HL-60 (cell line): Measurements from ENCODE around the gene MEAK7.
A peak's percentile ranks its signal among the peaks of the same experiment; 100 is the strongest.

Experiments used
- DNase-seq, 2 experiments: peaks; one replicate each; pipeline ENCODE4 v3.0.0-alpha.2; 2010 to 2020; ENCODE audit warnings: low read depth in 1 of 2, low spot score in 1 of 2
- H3K27ac ChIP-seq: fragments of 250-450 bp; sonication (Bioruptor Pico); replicated peaks from 2 replicates; pipeline ENCODE4 v1.5.1; 2020; ENCODE audit warnings: mild to moderate bottlenecking, moderate library complexity
- H3K27me3 ChIP-seq: fragments of 250-450 bp; sonication (Bioruptor Pico); 2 replicates; pipeline ENCODE4 v1.5.1; 2021; ENCODE audit warnings: mild to moderate bottlenecking, moderate library complexity; ENCODE audit not compliant: insufficient read depth, poor library complexity, severe bottlenecking
- H3K4me3 ChIP-seq: replicated peaks from 2 replicates; pipeline ENCODE4 v1.5.1; 2011; ENCODE audit warnings: mild to moderate bottlenecking, control low read depth, low read length; ENCODE audit not compliant: insufficient read depth
- CTCF ChIP-seq: IDR thresholded peaks from one replicate; pipeline ENCODE4 v1.5.1; 2011; ENCODE audit warnings: low read length, control low read depth, inconsistent platforms; ENCODE audit not compliant: insufficient read depth
- GABPA ChIP-seq: IDR thresholded peaks from 2 replicates; pipeline ENCODE4 v1.6.1; 2012; ENCODE audit warnings: low read depth
- POLR2AphosphoS5 ChIP-seq: IDR thresholded peaks from 2 replicates; pipeline ENCODE4 v1.6.1; 2012; ENCODE audit warnings: low read depth
- REST ChIP-seq: IDR thresholded peaks from 2 replicates; pipeline ENCODE4 v1.6.1; 2012; ENCODE audit warnings: low read depth; ENCODE audit not compliant: insufficient replicate concordance
- SPI1 ChIP-seq: IDR thresholded peaks from 2 replicates; pipeline ENCODE4 v1.6.1; 2012; ENCODE audit warnings: low read depth, mild to moderate bottlenecking, borderline replicate concordance

MEAK7 gene

DNA sequence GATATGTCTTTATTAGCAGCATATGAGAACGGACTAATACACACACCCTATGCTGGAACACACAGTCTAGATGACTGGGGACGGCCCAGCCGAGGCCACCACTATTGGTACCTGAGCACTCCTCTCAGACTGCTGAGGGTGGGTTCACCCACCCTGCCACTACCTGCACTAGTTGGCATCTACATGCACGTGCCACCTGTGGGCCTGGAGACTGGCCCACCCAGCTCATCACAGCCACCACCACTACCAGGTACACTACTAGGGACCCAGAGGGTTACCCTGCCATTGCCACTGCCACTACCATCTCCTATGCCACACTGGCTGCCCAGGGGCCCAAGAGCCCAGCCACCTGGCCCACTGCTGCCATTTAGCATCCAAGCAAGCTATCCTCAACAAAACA, 32.5 kb downstream of the MEAK7 start:
- DNase-seq: no peak

DNA sequence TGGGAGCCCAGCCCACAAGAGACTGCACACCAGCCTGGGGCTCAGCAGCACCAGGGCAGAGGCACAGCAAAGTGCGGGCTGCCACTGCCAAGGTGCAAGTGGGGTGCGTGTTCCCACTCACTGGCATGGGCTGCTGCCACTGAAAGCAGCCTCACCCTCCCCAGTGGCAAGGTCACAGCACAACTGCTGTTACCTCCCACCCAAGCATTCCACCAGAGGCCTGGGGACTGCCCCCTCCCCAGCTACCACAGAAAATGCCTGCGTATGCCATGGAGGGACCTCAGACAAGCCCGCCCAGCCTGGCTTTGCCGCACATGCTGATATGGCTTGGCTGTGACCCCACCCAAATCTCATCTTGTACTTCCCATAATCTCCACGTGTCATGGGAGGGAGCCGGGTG, 33.1 kb downstream of the MEAK7 start:
- DNase-seq: peak in 1 of 2 experiments; percentile 0
- Histone ChIP-seq H3K27me3 (no peaks in the 10 kb centered on the region), H3K27ac (no peak overlapping the region), H3K4me3 (no peak overlapping the region)
- TF ChIP-seq REST (no peak), POLR2AphosphoS5 (no peak), SPI1 (no peak), GABPA (no peak), CTCF (no peak)

More for the DNA sequence above, 32.5 kb downstream of the MEAK7 start:
- H3K4me3 ChIP-seq: no peak overlapping the region
- TF ChIP-seq SPI1 (no peak), GABPA (no peak), REST (no peak), POLR2AphosphoS5 (no peak), CTCF (no peak)
- no peaks in the 10 kb centered on the region for H3K27me3 ChIP-seq
- no peak overlapping the region for H3K27ac ChIP-seq

DNA sequence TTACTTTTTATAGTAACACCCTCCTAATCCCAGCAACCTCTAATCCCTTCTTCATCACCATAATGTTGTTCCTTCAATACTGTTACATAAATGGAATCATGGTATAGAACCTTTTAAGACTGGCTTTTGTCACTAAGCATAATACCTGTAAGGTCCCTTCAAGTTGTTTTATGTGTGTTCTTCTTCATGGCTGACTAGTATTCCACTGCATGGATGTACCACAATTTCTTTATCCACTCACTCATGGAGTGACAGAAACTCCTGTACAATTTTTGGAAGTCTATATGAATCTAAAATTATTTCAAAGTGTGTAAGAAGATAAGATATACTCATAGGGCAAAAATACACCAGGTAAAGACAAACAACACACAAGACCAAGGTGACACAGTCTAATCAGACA, 36.8 kb downstream of the MEAK7 start:
- DNase-seq: no peak
- TF ChIP-seq SPI1 (no peak), REST (no peak), CTCF (no peak), GABPA (no peak), POLR2AphosphoS5 (no peak)
- no peaks in the 10 kb centered on the region for H3K27me3 ChIP-seq
- no peak overlapping the region for H3K27ac ChIP-seq
- H3K4me3 ChIP-seq: no peak overlapping the region
